Activated gamma-delta T cell treated with Interleukin-2 at 50 U/mL for 16 hours (primary cell): Measurements from ENCODE around the gene C1QTNF1.

Source experiments
- DNase-seq: peaks from one replicate; pipeline ENCODE4 v3.0.0-alpha.2; 2020

C1QTNF1 gene

DNA sequence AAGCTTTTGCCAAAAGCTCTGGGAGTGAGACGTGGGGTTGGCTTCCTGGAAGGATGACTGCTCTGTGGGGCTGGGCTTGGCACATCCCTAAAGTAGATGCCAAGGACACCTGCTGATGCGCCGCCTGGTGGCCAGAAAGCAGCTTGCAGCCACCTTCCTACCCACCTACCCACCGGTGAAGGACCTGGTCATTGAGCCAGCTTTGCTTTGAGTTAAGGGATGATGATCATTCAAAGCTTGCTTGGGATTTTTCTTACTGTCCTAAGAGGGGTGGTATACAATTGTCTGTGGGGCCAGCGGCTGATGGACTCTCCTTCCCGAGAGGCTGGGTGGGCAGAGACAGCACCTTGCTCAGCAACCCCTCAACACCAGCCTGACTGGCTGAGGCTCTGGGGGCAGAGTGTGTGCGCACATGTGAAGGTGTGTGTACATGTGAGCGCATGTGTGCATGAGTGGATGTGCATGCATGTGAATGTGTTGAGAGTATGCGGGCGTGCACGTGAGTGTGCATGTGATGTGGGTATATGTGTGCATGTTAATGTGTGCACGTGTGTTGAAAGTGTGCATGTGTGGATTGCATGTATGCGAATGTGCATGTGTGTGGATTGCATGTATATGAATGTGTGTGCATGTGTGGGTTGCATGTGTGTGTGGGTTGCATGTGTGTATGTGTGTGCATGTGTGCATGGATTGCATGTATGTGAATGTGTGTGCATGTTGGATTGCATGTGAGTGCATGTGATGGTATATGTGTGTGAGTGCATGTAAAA, 18.6 kb downstream of the C1QTNF1 start:
- DNase-seq, result peak; percentile 67

DNA sequence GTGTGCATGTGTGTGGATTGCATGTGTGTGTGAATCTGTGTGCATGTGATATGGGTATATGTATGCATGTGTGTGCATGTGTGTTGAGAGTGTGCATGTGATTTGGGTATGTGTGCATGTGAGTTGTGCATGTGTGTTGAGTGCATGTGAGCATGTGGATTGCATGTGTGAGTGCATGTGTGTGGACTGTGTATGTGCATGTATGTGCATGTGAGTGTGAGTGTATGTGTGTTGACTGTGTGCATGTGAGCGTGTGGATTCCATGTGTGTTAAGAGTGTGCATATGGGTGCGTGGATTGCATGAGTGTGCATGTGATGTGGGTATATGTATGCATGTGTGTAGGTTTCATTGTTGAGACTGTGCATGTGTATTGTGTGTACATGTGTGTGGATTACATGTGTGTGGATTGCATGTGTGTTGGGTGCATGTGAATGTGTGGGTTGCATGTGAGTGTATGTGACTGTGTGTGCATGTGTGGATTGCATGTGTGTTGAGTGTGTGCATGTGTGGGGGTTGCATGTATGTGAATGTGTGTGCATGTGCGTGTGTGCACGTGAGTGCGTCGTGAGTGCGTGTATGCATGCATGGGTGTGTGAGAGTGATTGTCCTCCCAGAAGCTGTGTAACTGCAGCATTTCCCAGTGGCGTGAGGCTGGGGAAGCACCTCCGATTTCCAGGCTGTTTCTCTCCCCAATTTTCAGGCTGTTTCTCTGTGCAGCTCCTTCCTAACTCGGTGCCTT, 19.4 kb downstream of the C1QTNF1 start:
- no peak for DNase-seq

DNA sequence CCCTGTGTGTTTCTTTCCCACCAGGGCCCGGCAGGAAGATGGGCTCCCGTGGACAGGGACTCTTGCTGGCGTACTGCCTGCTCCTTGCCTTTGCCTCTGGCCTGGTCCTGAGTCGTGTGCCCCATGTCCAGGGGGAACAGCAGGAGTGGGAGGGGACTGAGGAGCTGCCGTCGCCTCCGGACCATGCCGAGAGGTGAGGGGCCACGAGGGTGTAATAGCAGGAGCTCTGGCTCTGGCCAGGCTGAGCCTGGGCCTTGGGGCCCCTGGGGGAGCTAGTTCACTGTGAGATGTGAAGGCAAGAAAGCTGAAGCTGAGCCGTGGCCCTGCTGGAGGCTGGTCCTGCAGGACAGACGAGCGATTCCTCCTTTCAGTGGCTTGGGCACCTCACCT, 20.0 kb downstream of the C1QTNF1 start:
- no peak for DNase-seq

DNA sequence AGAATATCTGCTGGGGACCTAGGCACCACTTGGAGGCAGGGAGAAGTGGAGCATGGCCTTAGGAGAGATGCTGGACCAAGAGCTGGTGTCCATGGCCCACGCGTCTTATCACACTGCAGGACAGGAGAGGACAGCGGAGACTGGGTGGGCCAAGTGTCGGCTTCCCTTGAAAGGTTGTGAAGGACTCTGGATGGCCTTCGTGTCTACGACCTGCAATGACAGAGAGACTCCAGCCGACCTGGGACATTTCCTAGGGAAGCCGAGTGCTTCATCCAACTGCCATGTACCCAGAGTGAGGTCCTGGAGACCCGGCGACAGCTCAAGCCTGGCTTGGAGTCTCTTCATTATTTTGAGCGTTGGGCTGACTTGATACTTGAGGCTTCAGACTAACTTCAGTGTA, 20.5 kb downstream of the C1QTNF1 start:
- DNase-seq, result no peak

DNA sequence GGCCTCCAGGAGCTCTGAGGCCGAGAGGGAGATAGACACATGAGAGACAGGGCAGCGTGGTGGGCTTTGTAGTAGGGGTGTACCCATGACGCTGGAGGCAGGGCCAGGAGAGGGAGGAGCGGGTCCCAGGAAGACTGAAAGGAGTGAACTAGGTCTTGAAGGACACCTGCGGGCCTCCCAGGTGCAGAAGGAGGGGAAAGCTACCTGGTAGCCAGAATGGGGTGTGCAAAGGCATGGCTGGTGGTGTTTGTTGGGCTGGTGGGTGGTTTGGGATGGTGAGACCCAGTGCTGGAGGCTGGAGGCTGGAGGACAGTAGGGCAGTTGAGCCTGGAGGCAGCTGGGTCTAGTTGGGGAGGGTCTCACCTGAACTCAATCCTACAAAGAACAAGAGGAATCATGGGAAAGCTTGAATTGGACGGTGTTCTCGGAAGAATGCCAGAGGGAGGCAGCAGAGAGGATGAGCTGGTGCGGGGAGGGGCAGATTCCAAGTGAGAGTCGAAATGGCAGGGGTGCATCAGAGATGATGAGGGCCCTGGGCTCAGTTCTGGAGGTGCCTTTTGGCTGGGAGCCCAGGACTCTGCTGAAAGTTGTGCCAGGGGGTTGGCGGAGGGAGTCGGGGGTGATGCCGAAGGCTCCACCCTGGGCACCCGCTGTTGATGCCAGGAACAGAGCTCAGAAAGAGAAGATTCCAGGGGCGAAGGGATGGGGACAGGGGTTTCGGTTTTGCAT, 21.2 kb downstream of the C1QTNF1 start:
- no peak for DNase-seq

DNA sequence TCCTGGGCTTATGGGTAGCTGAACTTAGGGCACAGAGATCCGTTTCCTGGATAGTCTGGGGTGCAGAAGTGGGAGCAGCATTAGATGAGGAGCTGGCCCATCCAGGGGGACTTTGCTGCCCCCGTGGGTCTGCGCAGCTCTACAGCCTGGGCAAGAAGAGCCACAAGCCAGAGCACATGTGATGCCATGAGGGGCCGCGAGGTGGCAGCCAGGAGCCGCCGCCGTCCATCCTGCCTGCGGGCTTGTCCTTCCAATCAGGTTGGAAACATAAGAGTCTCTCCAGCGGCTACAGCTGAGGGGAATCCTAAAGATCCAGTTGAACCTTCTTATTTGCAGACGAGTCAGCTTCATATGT, 21.9 kb downstream of the C1QTNF1 start:
- peak; percentile 57 for DNase-seq

DNA sequence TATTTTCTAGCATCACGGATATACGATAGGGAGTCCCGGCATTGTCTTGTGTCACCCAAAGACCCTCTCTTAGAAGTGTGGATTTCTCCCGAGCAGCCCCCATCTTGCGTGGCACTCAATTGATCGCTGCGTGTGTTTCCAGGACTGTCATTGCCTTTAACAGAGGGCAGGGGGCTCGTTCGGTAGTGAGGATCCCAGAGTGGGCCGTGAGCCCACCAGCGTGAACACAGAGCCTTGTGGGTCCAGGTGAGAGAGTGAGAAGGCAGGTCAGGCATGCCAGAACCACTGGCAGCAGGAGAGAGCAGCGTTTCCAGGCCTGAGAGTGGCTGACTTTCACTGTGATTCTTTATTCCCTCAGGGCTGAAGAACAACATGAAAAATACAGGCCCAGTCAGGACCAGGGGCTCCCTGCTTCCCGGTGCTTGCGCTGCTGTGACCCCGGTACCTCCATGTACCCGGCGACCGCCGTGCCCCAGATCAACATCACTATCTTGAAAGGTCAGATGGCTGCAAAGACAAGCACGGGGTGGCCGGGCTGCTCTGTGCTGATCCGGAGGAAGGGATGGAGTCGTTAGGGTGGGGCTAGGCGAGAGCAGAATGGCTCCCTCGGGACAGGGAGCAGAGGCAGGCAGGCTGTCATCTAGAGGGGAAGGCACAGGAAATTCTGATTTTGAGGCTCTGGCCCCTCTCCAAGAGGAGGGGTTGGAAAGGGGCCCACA, 22.4 kb downstream of the C1QTNF1 start:
- DNase-seq, result no peak

DNA sequence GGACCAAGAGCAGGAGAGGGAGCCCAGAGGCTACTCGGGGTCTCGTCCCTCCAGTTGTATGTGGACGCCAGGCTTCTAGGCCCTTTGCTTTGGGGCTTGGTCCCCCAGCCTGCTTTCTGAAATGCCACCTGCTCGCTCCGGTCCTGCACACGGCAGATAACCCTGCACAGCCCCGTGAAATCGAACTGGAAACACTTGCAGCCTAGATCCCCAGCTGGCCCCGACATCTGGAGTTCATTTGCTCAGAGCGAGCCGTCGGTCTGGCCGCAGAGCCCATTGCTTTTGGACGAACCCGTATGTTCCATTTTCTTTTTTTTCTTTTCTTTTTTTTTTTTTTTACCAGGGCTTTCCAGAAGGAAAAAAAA, 22.9 kb downstream of the C1QTNF1 start:
- DNase-seq, result no peak

DNA sequence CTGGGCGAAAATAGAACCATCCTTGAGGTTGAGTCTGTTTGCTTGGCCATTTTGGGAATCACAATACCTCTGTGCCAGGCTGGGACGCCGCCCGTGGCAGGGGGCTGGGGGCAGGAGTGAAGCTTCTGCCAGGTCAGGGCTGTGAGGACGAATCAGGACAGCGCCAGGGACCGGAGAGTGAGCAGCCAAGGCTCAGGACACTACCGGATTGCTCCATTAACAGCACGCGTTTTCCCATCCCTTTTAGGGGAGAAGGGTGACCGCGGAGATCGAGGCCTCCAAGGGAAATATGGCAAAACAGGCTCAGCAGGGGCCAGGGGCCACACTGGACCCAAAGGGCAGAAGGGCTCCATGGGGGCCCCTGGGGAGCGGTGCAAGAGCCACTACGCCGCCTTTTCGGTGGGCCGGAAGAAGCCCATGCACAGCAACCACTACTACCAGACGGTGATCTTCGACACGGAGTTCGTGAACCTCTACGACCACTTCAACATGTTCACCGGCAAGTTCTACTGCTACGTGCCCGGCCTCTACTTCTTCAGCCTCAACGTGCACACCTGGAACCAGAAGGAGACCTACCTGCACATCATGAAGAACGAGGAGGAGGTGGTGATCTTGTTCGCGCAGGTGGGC, 23.4 kb downstream of the C1QTNF1 start:
- DNase-seq, result no peak

DNA sequence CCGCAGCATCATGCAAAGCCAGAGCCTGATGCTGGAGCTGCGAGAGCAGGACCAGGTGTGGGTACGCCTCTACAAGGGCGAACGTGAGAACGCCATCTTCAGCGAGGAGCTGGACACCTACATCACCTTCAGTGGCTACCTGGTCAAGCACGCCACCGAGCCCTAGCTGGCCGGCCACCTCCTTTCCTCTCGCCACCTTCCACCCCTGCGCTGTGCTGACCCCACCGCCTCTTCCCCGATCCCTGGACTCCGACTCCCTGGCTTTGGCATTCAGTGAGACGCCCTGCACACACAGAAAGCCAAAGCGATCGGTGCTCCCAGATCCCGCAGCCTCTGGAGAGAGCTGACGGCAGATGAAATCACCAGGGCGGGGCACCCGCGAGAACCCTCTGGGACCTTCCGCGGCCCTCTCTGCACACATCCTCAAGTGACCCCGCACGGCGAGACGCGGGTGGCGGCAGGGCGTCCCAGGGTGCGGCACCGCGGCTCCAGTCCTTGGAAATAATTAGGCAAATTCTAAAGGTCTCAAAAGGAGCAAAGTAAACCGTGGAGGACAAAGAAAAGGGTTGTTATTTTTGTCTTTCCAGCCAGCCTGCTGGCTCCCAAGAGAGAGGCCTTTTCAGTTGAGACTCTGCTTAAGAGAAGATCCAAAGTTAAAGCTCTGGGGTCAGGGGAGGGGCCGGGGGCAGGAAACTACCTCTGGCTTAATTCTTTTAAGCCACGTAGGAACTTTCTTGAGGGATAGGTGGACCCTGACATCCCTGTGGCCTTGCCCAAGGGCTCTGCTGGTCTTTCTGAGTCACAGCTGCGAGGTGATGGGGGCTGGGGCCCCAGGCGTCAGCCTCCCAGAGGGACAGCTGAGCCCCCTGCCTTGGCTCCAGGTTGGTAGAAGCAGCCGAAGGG, 24.2 kb downstream of the C1QTNF1 start:
- no peak for DNase-seq

DNA sequence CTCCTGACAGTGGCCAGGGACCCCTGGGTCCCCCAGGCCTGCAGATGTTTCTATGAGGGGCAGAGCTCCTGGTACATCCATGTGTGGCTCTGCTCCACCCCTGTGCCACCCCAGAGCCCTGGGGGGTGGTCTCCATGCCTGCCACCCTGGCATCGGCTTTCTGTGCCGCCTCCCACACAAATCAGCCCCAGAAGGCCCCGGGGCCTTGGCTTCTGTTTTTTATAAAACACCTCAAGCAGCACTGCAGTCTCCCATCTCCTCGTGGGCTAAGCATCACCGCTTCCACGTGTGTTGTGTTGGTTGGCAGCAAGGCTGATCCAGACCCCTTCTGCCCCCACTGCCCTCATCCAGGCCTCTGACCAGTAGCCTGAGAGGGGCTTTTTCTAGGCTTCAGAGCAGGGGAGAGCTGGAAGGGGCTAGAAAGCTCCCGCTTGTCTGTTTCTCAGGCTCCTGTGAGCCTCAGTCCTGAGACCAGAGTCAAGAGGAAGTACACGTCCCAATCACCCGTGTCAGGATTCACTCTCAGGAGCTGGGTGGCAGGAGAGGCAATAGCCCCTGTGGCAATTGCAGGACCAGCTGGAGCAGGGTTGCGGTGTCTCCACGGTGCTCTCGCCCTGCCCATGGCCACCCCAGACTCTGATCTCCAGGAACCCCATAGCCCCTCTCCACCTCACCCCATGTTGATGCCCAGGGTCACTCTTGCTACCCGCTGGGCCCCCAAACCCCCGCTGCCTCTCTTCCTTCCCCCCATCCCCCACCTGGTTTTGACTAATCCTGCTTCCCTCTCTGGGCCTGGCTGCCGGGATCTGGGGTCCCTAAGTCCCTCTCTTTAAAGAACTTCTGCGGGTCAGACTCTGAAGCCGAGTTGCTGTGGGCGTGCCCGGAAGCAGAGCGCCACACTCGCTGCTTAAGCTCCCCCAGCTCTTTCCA, 25.1 kb downstream of the C1QTNF1 start:
- no peak for DNase-seq

DNA sequence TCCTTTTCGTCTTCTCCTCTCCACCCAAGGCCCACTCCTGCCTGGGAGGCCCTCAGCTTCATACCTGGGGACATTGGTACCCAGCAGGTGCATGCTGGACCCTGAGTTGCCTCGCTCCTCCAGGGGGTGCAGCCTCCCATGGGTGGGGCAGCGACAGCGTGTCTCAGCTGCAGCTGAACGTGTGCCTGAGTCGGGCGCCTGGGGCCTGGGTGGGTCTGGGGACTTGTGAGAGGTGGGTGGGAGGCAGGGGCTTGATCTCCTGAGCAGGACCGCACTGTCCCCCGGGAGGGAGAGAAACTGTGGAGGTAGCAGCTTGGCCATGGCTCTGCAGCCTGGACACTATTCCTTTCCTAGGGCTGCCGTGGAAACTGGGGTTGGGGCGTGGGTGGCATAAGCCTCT, 25.9 kb downstream of the C1QTNF1 start:
- no peak for DNase-seq

DNA sequence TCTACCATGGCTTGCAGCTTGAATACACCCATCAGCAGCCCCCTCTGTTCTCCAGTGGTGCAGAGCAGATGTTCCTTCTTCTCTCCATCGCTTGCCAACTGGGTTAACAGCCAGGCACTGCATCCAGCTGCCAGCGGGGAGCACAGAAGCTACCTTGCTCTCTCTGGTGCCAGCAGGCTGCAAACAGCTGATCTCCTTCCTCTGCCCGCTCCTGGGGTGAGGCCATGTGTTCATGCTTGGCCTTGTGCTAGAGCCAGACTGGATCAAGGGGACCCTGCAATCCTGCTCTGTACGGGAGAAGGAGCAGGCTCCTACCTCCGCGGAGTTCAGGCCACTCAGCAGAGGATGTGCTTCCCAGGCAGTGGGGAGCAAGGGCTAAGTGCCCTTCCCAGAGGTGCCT, 26.6 kb downstream of the C1QTNF1 start:
- no peak for DNase-seq

DNA sequence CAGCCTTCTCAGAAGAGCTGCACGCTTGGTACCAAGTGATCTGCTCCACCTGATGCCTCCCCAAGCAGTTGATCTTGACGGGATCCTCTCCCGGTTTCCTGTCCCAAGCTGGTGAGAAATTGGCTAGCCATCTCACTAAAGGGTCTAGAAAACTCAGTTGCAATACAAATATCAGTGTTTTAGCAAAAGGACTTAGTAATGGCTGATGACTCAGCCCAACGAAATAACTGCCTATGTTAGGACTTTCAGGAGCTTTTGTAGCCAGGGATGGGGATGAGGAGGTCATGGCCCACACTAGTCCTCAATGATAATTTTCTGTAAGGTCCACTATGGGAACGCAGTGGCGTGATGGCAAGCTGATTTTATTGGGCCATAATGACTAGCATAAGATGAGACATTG, 27.3 kb downstream of the C1QTNF1 start:
- DNase-seq, result no peak

DNA sequence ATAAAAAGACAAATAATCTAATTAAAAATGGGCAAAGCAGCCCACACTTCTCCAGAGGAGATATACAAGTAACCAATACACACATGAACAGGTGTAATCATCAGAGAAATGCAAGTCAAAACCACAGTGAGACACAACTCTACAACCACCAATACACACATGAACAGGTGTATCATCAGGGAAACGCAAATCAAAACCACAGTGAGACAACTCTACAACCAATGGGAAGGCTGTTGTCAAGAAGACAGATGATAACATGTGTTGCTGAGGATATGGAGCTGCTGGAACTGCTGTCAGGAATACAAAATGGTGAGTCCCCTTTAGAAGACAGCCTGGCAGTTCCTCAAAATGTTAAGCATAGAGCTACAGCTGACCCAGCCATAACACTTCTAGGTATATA, 28.2 kb downstream of the C1QTNF1 start:
- DNase-seq, result no peak

DNA sequence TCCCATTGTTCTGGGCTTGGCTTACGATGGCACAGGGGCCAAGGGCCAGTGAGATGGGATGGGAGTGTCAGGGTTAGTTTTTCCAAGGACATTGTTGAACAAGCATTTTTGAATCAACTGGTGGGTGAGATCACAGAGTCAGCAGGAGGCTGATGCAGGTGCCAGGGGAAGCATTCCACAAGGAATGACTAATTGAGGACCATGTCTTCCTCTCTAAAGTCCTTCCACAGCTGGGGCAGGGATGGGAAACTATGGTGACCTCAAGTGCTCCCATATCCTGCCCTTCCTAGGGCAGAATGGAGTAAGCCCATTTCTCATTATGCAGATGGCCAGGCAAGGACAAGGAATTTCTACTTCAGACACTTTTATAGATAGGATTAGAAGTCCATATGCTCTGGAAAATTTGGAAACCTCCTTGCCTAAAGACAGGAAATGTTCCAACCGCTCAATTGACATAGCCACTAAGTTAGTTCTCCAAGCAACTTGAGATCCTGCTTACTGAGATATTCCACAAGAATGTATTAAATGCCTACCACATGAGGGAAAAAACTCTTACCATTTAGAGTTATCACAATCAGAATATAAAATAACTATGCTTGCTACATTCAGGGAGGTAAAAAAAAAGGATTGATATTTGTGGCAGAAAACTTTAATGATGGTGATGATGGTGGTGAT, 29.4 kb downstream of the C1QTNF1 start:
- no peak for DNase-seq

DNA sequence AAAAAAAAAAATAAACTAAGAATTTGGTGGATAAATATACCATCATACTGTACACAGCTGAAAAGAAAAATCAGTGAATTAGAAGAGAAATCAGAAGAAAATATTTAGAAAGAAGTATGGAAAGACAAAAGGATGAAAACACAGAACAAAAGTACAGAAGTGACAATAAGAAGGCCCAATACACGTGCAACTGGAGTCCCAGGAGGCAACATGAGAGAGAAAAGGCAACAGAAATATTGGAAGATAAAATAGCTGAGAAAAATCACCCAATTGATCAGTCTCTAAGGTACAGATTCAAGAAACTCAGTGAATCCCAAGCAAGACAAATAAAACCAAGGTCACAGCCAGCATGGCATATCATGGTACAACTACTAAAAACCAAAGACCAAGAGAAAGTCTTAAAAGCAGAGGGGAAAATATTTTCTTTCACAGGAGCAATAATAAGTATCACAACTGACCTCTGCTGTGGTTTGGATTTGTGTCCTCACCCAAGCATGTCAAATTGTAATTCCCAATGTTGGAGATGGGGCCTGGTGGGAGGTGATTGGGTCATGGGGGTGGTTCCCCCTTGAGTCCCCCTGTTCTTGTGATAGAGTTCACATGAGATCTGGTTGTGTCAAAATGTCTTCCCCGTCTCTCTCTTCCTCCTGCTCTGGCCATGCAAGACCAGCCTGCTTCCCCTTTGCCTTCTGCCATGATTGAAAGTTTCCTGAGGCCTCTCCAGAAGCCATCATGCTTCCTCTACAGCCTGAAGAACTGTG, 30.4 kb downstream of the C1QTNF1 start:
- no peak for DNase-seq

DNA sequence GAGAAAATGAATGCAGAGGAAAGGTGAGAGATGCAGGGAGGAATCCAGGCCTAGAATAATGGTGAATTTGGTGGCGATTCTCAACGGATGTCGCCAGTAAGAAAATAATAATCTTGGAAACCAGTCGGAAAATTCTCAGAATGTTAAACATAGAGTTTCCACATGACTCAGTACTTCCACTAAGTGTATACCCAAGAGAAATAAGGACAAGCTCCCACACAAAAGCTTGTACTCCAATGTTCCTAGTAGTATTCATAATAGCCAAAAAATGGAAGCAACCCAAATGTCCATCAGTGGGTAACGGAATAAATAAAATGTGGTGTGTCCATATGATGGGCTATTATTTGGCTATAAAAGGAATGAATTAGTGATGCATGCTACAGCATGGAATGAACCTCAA, 31.2 kb downstream of the C1QTNF1 start:
- DNase-seq, result no peak

DNA sequence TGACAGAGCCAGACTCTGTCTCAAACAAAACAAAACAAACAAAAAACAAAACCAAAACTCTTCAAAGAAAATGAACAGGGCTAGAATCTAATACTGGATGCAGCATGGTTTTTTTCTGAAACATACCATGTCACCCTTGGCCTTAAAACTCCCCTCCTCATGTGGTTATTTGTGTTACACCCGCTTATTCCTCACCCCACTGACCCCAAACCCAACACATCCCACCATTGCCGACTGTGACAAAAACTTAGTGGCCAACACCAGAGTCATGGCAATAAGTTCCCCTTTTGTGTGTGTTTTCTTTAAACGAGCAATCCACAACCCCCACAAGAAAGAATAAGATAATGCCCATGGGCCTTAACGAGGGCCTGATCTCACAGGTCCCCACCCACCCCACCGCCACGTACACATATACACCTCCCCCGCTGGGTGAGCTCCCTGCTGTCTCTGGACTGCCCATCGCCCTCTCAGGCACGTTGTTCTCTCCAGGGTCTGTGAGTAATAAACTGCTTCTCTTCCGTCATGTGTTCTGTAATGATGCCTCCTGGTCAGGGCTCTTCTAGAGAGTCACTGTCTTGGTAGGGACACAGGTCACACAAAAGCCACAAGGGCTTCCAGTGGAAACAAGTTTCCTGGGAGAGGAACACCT, 33.9 kb downstream of the C1QTNF1 start:
- DNase-seq, result no peak
